ENCODE data around the gene CLASP1. TPM values are rescaled to one million over a fixed set of nuclear protein-coding genes. Genes with fewer than 3 reads are reported as not detected.
A peak's percentile ranks its signal among the peaks of the same experiment; 100 is the strongest.
"Not testable (repeated sequence)": the region's sequence is repeated elsewhere in the genome, so short reads cannot be mapped to it uniquely, and the experiment has no call there.

CLASP1 gene
- total and polyA plus RNA-seq, 9 donors: 40.3 to 67.9 (median 51.7) TPM

- Histone ChIP-seq H3K27ac (ENCODE audit: low read length) (peak overlapping the region; percentile 100), H3K4me1 (ENCODE audit: control insufficient read depth, insufficient read depth, low read length) (peaks cover 8% of the 10 kb centered on the region)
These were observed 1.9 kb downstream of the CLASP1 start for GRCh38 chr2:121647396-121647795.

GRCh38 chr2:121644715-121645114, 4.5 kb downstream of the CLASP1 start:
- peaks cover 3% of the 10 kb centered on the region for H3K4me1 ChIP-seq (ENCODE audit: control insufficient read depth, insufficient read depth, low read length)

More at GRCh38 chr2:121647396-121647795, 1.9 kb downstream of the CLASP1 start:
- WGBS (ENCODE audit: insufficient coverage): no CpG with 5 or more reads among the region's 1 CpG
- Histone ChIP-seq H3K27me3 (ENCODE audit: control insufficient read depth, insufficient read depth, low read length) (no peaks in the 10 kb centered on the region), H3K4me3 (ENCODE audit: low read length) (no peak overlapping the region), H3K36me3 (ENCODE audit: control insufficient read depth, insufficient read depth, low read length) (no peaks in the 10 kb centered on the region), H3K9me3 (replicated peaks; ENCODE audit: control insufficient read depth, low read depth, low read length) (no peaks in the 10 kb centered on the region)
- no peak for DNase-seq

GRCh38 chr2:121643877-121644276, 5.4 kb downstream of the CLASP1 start:
- Histone ChIP-seq H3K27me3 (ENCODE audit: control insufficient read depth, insufficient read depth, low read length) (no peaks in the 10 kb centered on the region), H3K4me1 (ENCODE audit: control insufficient read depth, insufficient read depth, low read length) (peaks cover 3% of the 10 kb centered on the region), H3K36me3 (ENCODE audit: control insufficient read depth, insufficient read depth, low read length) (peaks cover 3% of the 10 kb centered on the region), H3K4me3 (ENCODE audit: low read length) (no peak overlapping the region), H3K9me3 (replicated peaks; ENCODE audit: control insufficient read depth, low read depth, low read length) (no peaks in the 10 kb centered on the region), H3K27ac (ENCODE audit: low read length) (no peak overlapping the region)
- WGBS (ENCODE audit: insufficient coverage): 80% methylated on average over 1 of the region's 2 CpGs
- DNase-seq: no peak

More at GRCh38 chr2:121644715-121645114, 4.5 kb downstream of the CLASP1 start:
- Histone ChIP-seq H3K36me3 (ENCODE audit: control insufficient read depth, insufficient read depth, low read length) (peaks cover 3% of the 10 kb centered on the region), H3K9me3 (replicated peaks; ENCODE audit: control insufficient read depth, low read depth, low read length) (no peaks in the 10 kb centered on the region), H3K27me3 (ENCODE audit: control insufficient read depth, insufficient read depth, low read length) (no peaks in the 10 kb centered on the region), H3K27ac (ENCODE audit: low read length) (no peak overlapping the region), H3K4me3 (ENCODE audit: low read length) (no peak overlapping the region)
- DNase-seq: no peak
- WGBS (ENCODE audit: insufficient coverage): no CpG with 5 or more reads among the region's 2 CpGs

- Histone ChIP-seq H3K27ac (ENCODE audit: low read length) (no peak overlapping the region), H3K36me3 (ENCODE audit: control insufficient read depth, insufficient read depth, low read length) (peaks cover 3% of the 10 kb centered on the region), H3K4me1 (ENCODE audit: control insufficient read depth, insufficient read depth, low read length) (peaks cover 3% of the 10 kb centered on the region), H3K4me3 (ENCODE audit: low read length) (no peak overlapping the region), H3K27me3 (ENCODE audit: control insufficient read depth, insufficient read depth, low read length) (no peaks in the 10 kb centered on the region), H3K9me3 (replicated peaks; ENCODE audit: control insufficient read depth, low read depth, low read length) (peaks cover 3% of the 10 kb centered on the region)
- WGBS (ENCODE audit: insufficient coverage): no CpG with 5 or more reads among the region's 5 CpGs
- DNase-seq: no peak
These were observed 8.6 kb downstream of the CLASP1 start for GRCh38 chr2:121640380-121641316.

GRCh38 chr2:121639846-121640245, 9.4 kb downstream of the CLASP1 start:
- H3K36me3 ChIP-seq (ENCODE audit: control insufficient read depth, insufficient read depth, low read length); H3K4me3 ChIP-seq (ENCODE audit: low read length); H3K4me1 ChIP-seq (ENCODE audit: control insufficient read depth, insufficient read depth, low read length); H3K9me3 ChIP-seq (replicated peaks; ENCODE audit: control insufficient read depth, low read depth, low read length); DNase-seq; H3K27me3 ChIP-seq (ENCODE audit: control insufficient read depth, insufficient read depth, low read length); H3K27ac ChIP-seq (ENCODE audit: low read length): not testable (repeated sequence)
- no CpG with 5 or more reads among the region's 6 CpGs for WGBS (ENCODE audit: insufficient coverage)

- Histone ChIP-seq H3K9me3 (replicated peaks; ENCODE audit: control insufficient read depth, low read depth, low read length) (peaks cover 3% of the 10 kb centered on the region), H3K27ac (ENCODE audit: low read length) (no peak overlapping the region), H3K27me3 (ENCODE audit: control insufficient read depth, insufficient read depth, low read length) (no peaks in the 10 kb centered on the region), H3K4me1 (ENCODE audit: control insufficient read depth, insufficient read depth, low read length) (peaks cover 3% of the 10 kb centered on the region), H3K4me3 (ENCODE audit: low read length) (no peak overlapping the region), H3K36me3 (ENCODE audit: control insufficient read depth, insufficient read depth, low read length) (peaks cover 3% of the 10 kb centered on the region)
- no peak for DNase-seq
- no CpG with 5 or more reads among the region's 3 CpGs for WGBS (ENCODE audit: insufficient coverage)
These were observed 10.9 kb downstream of the CLASP1 start for GRCh38 chr2:121638333-121638732.

GRCh38 chr2:121635371-121635770, 13.9 kb downstream of the CLASP1 start:
- H3K4me3 ChIP-seq (ENCODE audit: low read length): no peak overlapping the region
- no peak overlapping the region for H3K27ac ChIP-seq (ENCODE audit: low read length)
- peaks cover 3% of the 10 kb centered on the region for H3K9me3 ChIP-seq (replicated peaks; ENCODE audit: control insufficient read depth, low read depth, low read length)
- DNase-seq: peak; percentile 59
- WGBS (ENCODE audit: insufficient coverage): no CpG with 5 or more reads among the region's 1 CpG
- H3K4me1 ChIP-seq (ENCODE audit: control insufficient read depth, insufficient read depth, low read length): peaks cover 3% of the 10 kb centered on the region
- no peaks in the 10 kb centered on the region for H3K27me3 ChIP-seq (ENCODE audit: control insufficient read depth, insufficient read depth, low read length)
- no peaks in the 10 kb centered on the region for H3K36me3 ChIP-seq (ENCODE audit: control insufficient read depth, insufficient read depth, low read length)

- H3K27me3 ChIP-seq (ENCODE audit: control insufficient read depth, insufficient read depth, low read length): no peaks in the 10 kb centered on the region
- 71% methylated on average over 1 of the region's 6 CpGs for WGBS (ENCODE audit: insufficient coverage)
- H3K4me1 ChIP-seq (ENCODE audit: control insufficient read depth, insufficient read depth, low read length): peaks cover 3% of the 10 kb centered on the region
- H3K9me3 ChIP-seq (replicated peaks; ENCODE audit: control insufficient read depth, low read depth, low read length): peaks cover 3% of the 10 kb centered on the region
- H3K4me3 ChIP-seq (ENCODE audit: low read length): no peak overlapping the region
- no peaks in the 10 kb centered on the region for H3K36me3 ChIP-seq (ENCODE audit: control insufficient read depth, insufficient read depth, low read length)
- no peak overlapping the region for H3K27ac ChIP-seq (ENCODE audit: low read length)
- no peak for DNase-seq
These were observed 14.6 kb downstream of the CLASP1 start for GRCh38 chr2:121634354-121635307.

GRCh38 chr2:121633463-121633862, 15.8 kb downstream of the CLASP1 start:
- DNase-seq: no peak
- Histone ChIP-seq H3K9me3 (replicated peaks; ENCODE audit: control insufficient read depth, low read depth, low read length) (peaks cover 3% of the 10 kb centered on the region), H3K4me3 (ENCODE audit: low read length) (no peak overlapping the region), H3K27ac (ENCODE audit: low read length) (no peak overlapping the region), H3K27me3 (ENCODE audit: control insufficient read depth, insufficient read depth, low read length) (no peaks in the 10 kb centered on the region), H3K4me1 (ENCODE audit: control insufficient read depth, insufficient read depth, low read length) (peaks cover 3% of the 10 kb centered on the region), H3K36me3 (ENCODE audit: control insufficient read depth, insufficient read depth, low read length) (no peaks in the 10 kb centered on the region)
- WGBS (ENCODE audit: insufficient coverage): no CpG with 5 or more reads among the region's 4 CpGs

All from muscle of leg (tissue), 11 donors.